GM12801 (cell line): ENCODE data around the gene ADH4.

Source experiments
- TF ChIP-seq, protein P1 (sequence below): IDR thresholded peaks from one replicate; pipeline ENCODE4 v1.5.1; 2011; ENCODE audit warnings: control low read depth; ENCODE audit not compliant: insufficient read length; ENCODE audit errors: extremely low read depth

ADH4 gene

DNA sequence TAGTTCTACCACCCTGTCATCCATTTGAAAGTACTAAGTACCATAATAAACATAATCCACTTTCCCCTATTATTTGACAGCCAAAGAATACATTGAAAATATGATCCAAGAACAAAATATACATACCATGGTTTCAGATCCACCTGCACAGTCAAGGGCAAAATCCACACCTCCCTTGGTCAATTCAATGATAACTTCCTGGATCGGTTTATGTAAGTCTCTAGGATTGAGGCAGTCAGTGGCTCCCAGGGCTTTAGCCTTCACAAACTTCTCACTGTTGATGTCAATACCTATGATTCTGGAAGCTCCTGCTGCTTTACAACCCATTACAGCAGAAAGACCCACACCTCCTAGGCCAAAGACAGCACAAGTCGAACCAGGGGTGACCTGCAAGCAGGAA is 12.7 kb downstream of the ADH4 start:
- TF ChIP-seq, protein P1, sequence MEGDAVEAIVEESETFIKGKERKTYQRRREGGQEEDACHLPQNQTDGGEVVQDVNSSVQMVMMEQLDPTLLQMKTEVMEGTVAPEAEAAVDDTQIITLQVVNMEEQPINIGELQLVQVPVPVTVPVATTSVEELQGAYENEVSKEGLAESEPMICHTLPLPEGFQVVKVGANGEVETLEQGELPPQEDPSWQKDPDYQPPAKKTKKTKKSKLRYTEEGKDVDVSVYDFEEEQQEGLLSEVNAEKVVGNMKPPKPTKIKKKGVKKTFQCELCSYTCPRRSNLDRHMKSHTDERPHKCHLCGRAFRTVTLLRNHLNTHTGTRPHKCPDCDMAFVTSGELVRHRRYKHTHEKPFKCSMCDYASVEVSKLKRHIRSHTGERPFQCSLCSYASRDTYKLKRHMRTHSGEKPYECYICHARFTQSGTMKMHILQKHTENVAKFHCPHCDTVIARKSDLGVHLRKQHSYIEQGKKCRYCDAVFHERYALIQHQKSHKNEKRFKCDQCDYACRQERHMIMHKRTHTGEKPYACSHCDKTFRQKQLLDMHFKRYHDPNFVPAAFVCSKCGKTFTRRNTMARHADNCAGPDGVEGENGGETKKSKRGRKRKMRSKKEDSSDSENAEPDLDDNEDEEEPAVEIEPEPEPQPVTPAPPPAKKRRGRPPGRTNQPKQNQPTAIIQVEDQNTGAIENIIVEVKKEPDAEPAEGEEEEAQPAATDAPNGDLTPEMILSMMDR = no peak

DNA sequence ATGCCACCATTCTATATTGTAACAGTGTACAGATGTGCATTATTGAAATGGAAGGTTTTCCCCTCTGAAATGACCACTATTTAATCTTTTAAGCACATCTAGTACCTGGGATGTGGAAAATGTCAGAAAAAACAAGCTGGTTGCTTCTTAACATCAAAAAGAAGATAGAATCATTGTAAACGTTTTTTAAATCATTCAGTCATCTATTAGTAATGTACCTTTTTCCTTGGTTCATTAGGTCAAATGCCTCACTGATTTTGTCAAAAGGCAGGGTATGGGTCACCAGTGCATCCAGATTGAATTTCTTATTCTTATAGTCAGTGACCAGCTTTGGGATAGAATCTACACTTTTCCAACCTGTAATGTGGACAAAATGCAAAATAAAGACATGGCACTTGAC is 17.7 kb downstream of the ADH4 start:
- TF ChIP-seq, protein P1 = no peak

DNA sequence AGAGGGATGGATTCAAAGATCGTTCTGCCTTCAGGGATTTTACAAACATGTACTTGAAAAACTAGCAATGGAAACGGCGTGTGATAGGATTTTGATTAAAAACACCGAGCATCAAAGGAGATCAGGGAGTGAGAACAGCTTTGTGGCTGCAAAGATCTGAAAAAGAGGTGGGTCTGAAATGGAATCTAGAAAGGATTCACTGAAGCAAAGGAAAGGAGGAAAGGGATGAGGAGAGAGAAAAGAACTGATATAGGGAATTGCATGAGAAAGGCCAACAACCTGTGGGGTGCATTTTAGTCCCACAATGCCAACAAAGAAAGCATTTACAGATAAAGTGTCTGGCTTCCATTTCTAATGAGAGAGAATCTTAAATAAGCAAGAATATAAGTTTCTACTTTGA is 23.1 kb downstream of the ADH4 start:
- TF ChIP-seq, protein P1 = no peak

DNA sequence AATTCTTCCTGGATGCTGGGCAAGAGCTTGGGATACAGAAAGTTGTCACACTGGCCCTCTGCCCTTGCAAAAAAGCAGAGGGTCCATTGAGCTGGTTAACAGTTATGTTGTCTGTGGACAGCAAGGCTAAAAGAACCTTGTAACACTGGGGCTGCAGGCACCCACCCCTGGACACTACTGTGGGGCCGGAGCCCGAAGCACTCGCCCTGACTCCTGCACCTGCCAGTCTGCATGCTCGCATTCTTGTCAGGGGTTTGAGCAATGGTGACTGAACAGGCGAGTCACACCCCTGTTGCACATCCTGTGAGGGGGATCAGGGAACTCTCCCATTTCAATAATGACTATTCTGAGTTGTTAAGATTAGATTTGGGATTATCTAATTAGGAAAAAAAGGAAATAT is 23.6 kb downstream of the ADH4 start:
- TF ChIP-seq, protein P1 = no peak

DNA sequence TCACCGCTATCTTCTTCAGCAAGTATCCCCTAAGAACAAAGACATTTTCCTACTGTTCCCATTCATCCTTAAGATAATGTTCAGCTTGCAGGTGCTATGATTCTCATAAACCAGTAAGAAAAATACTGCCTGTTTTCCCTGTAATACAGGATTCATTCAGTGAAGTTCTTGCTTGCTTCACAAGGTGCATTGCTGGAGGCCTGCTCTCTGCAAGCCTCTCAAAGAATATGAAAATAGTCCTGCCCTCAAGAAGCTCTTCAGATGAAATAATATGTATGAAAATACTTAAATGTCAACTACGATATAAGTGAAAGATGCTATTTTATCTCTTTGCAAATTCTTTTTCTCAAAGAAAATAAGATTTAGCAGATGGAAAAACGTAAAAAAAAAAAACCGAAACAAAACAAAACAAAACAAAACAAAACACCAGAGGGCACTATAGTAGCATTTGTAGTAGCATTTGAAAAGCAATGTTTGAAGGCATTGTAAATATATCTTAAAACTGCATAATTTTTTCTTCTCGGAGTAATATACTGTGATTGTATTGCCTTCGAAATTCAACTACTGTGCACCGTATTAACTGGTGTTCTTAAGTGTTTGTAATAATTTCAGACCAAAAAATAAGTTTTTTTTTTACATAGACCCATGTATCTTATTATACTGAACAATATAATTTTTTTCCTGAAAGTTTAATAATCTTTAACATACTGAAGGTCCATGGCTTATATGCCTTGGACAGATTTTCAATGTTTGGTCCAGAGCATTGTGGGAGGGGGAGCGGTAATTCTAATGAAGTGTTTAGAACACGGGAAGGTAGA is 26.0 kb downstream of the ADH4 start:
- TF ChIP-seq, protein P1 = no peak

DNA sequence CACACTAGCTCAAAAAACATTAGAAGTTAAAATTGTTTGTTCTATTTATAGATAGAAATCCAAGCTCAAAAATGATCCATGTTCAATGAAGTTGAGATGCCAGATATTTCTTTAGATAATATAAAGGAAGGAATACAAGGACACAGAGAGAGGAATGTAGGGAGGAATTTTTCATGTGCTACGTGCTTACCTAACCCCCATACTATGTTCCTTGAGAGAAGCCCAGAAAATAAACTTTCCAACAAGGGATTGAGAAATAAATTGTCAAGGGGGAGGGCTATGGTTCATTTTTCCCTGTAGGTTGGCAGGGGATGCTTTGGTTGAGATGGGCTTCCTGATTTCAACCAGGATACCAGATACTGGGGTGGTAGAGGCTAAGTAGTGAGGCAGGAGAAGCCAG is 39.9 kb downstream of the ADH4 start:
- TF ChIP-seq, protein P1 = no peak

DNA sequence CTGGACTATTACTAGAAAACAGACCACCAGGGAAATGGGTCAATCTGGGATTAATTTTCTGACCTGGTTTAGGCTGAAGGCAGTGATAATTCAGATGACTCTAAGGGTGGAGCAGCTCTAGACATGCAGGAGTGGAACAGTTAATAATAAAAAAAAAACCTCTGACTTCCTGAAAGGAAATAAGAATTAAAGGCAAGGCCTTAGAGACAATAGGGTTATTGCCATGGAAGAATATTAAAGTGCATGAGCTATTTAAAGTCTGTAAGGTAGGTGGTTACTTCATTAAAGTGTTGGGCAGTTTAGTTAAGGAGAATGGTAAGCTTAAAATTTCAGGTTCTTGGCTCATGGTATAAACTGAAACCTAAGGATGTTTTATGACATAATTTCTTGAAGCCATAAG is 40.9 kb downstream of the ADH4 start:
- TF ChIP-seq, protein P1 = no peak
